ENCODE data around the gene PHLPP1.
"Not testable (repeated sequence)": the region's sequence is repeated elsewhere in the genome, so short reads cannot be mapped to it uniquely, and the experiment has no call there.

PHLPP1 gene

GRCh38 chr18:62776024-62776570 is 60.8 kb downstream of the PHLPP1 start:
- no peak for DNase-seq

GRCh38 chr18:62777814-62778213 is 62.5 kb downstream of the PHLPP1 start:
- peak; percentile 34 to 75 (median 74) for DNase-seq

DNA sequence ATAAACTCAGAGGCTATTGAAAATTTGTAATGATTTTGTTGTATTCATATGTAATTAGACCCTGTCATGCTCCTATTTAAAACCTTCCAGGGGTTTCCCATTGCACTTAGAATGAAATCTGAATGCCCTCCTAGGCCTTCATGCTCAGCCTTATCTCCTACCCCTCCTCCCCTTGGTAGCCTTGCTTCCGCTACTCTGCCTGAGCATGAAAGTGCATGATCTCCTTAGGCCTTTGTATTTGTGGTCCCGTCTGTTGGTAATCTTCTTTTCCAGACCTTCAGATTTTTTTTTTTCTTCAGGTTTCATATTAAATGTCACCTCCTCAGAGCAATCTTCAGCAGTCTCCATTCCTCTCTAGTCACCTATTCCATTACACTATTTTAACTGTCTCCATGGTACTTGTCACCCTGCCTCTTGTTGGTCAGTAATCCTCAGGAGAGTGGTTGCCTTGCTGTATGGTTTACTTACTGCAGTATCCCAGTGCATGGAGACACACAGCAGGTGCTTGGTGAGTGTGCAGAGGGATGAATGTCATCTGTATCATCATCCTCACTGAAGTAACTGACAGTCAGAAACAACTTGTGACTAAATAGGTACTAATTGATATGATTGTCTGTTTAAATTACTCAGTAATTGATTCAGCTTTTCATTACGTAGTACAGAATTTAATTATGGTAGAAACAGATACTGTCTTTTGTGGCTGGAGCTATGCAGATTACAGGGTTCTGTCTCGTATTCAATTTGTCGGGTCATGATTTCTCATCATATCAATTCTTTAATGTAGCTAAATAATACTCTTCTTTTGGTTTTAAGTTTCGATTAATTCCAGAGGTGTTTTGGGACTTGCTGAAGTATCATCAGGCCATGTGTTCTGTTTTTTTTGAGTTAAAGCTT is 63.9 kb downstream of the PHLPP1 start:
- no peak for DNase-seq

DNA sequence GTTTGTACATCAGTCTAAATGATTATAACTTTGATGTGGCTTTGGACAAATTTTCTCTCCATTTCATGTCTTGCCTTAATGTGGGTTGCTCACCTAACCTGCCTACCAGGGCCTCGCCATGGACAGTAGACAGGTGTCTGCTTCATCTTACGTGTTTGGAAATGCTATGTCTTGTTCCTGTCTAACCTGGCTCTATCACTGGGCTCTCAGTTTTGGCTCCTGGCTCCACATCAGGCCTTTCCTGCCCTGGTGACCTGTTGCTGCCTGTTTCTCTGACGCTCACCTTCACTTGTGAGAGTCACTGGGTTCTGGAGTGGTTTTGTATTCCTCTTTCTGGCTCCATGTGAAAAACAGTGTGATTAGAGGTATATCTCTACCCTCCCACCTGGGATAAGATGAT is 65.9 kb downstream of the PHLPP1 start:
- no peak for DNase-seq

- DNase-seq = peak; percentile 28 to 63 (median 60)
Measured at GRCh38 chr18:62781893-62782292, 66.6 kb downstream of the PHLPP1 start.

- DNase-seq = peak; percentile 69 to 90 (median 84)
Measured at GRCh38 chr18:62784338-62784965, 69.1 kb downstream of the PHLPP1 start.

- peak; percentile 25 to 48 (median 41) for DNase-seq
Measured at GRCh38 chr18:62784966-62785413, 69.6 kb downstream of the PHLPP1 start.

DNA sequence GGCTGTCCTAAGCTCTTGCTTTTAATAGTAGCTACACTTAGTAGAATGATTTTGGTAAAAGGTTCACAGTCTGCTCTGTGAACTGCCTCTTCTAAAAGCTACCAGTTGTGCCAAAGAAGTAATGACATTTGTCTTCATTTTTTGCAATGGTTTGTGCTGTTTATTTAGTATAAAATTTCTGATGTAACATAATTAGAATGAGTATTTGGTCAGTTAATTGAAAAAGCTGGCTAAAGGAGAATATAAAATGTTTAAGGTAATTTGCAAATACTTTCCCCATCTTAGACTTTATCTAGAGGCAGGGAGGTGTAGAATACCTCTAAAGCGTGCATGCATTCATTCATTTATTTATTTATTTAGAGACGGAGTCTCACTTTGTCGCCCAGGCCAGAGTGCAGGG is 71.3 kb downstream of the PHLPP1 start:
- no peak for DNase-seq

GRCh38 chr18:62788111-62788510 is 72.8 kb downstream of the PHLPP1 start:
- no peak for DNase-seq

DNA sequence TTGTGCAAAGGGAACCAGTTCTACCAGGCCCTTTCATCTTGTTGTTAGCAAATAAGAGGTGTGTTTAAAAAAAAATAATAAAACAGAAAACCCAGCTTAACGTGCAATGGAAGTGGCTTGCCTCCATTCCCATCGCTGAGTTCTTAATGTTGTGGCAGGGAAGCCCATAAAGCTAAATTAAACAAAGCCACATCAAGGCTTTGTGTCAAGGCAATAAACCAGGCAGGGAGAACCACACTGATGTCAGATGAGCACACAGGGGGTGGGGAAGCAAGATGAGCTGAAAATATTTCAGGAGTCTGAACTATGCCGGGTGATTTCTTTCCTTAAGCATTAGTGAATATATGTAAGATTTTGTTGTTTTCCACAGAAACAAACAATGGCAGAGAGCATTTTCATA is 73.5 kb downstream of the PHLPP1 start:
- DNase-seq = no peak

GRCh38 chr18:62790871-62791772 is 75.8 kb downstream of the PHLPP1 start:
- no peak for DNase-seq

DNA sequence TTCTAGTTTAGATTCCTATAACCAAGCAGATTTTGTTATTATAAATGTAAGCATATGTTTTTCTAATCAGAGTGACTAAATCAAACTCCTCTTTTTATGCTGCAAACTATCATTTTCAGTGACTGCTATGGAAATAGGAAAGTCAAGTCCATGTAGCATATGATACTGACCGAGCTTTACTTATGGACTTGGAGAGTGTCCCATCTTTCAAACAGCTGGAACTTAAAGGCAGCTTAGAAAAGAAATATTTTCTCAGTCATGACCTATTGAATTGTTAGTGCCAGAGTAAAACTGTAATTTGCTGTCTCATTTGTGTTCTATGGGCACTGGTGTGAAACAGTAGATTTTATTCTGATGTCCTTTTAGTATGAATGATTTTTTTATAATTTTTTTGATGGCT is 76.7 kb downstream of the PHLPP1 start:
- DNase-seq = no peak

- DNase-seq = no peak
Measured at GRCh38 chr18:62795813-62796212, 80.5 kb downstream of the PHLPP1 start.

- no peak for DNase-seq
Measured at GRCh38 chr18:62796216-62796621, 80.9 kb downstream of the PHLPP1 start.

DNA sequence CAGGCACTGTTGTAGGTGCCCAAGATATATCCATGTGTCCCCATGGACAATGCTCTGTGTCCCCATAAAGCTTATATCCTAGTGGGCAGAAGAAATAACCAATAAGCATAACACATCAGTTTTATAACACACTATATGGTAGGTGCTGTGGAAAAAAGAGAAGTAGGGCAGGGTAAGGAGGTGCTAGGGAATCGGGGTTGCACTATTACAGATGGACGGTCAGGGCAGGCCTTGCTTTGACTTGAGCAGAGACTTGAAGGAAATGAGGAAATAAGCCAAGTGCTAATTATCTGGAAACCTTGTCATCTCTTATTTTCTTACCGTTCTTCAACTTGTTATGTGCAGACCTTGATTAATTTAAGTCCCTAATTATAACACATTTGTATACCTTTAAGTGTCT is 82.0 kb downstream of the PHLPP1 start:
- no peak for DNase-seq

- no peak for DNase-seq
Measured at GRCh38 chr18:62799977-62800376, 84.6 kb downstream of the PHLPP1 start.

DNA sequence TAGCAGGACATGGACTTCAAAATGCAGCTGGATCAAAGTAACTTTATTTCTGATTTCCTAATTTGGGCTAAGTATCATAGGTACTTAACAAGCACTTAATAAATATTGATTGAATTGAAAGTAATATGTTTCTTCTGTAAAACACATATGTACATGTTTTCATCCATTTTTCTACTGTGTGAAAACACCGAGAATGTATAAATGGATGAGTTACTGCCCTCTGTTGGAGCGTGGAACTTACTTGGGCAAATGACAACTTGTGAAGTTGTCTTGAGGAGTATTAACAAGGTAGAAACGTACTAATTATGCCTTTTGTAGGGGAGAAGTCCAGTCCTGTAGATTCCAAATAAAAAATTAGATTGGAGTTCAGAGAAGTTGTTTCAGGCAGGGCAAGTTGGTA is 87.2 kb downstream of the PHLPP1 start:
- DNase-seq = no peak

DNA sequence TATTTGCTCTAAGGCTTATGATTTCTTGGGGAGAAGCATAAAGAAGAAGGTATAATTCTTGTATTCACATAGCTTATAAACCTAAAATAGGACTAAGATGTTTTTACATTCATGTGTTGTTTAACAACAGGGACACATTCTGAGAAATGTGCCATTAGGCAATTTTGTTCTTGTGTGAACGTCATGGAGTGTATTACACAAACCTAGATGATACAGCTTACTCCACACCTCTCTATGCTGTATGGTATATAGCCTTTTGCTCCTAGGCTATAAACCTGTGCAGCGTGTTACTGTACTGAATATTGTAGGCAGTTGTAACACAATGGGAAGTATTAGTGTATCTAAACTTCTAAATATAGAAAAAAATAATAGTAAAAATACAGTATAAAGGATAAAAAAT is 92.1 kb downstream of the PHLPP1 start:
- DNase-seq = peak; percentile 21 to 60 (median 56)

DNA sequence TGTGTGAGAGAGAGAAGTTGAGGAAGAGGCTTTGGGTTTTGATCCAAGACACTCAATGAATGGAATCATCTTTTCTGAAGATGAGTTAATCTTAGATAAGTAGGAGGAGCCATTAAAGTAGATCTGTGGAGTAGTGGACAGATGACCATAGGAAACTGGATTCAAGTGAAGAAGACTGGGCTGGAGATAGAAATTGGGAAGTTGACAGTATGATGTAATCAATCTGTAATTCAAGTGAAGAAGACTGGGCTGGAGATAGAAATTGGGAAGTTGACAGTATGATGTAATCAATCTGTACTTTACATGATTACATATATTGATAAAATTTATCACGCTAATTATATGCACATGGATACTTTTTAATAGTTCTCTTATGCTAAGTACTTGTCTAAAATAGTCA is 92.8 kb downstream of the PHLPP1 start:
- DNase-seq = peak; percentile 59 to 90 (median 89)

DNA sequence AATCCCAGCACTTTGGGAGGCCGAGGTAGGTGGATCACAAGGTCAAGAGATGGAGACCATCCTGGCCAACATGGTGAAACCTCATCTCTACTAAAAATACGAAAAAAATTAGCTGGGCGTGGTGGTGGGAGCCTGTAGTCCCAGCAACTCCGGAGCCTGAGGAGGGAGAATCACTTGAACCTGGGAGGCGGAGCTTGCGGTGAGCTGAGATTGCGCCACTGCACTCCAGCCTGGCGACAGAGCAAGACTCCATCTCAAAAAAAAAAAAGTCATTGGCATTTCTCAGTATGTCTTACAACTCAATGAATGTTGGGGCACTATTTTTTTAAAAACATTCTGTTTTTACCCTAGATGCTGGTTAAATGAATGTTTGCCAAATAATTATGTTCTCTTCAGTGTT is 94.1 kb downstream of the PHLPP1 start:
- DNase-seq = not testable (repeated sequence)

GRCh38 chr18:62809900-62810299 is 94.6 kb downstream of the PHLPP1 start:
- no peak for DNase-seq

- no peak for DNase-seq
Measured at GRCh38 chr18:62810682-62811081, 95.3 kb downstream of the PHLPP1 start.

DNA sequence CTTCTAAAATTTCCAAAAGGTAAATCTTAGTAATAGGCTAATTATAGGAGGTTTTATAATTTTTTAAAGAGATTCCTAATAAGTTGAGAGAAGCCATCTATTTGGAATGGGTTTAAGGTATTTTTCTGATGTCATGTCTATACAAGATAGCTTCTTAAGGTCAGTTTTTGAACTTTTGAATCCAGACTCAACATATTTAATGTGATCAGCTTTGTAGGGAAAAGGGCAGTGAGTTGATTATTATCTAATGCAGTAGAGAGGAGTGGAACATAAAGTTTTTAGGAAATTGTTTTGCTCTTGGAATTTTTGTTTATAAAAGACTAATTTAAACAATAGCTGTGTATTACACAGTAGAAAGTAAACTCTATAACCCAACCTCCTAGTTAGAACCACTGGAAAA is 96.3 kb downstream of the PHLPP1 start:
- no peak for DNase-seq

All from suppressor macrophage treated with lipopolysaccharide for 1 hour (primary cell).